GM18861 (cell line): ENCODE measurements around the gene HS3ST2.
"Not testable (repeated sequence)": the region's sequence is repeated elsewhere in the genome, so short reads cannot be mapped to it uniquely, and the experiment has no call there.

Experiments used
- ATAC-seq: cut with Tn5 transposase; IDR thresholded peaks from one replicate; pipeline ENCODE4 v1.9.1; 2021; ENCODE audit not compliant: unreplicated experiment

HS3ST2 gene

GRCh38 chr16:22813223-22813947 lies 577 bp upstream of the HS3ST2 start:
- ATAC-seq, result no peak

GRCh38 chr16:22814711-22815105 lies 746 bp downstream of the HS3ST2 start:
- no peak for ATAC-seq

GRCh38 chr16:22815863-22816262 lies 1.9 kb downstream of the HS3ST2 start:
- ATAC-seq, result no peak

- ATAC-seq, result no peak
Observed at GRCh38 chr16:22816475-22816874, 2.5 kb downstream of the HS3ST2 start.

GRCh38 chr16:22818736-22819135 lies 4.8 kb downstream of the HS3ST2 start:
- not testable (repeated sequence) for ATAC-seq

GRCh38 chr16:22838681-22839080 lies 24.7 kb downstream of the HS3ST2 start:
- ATAC-seq, result no peak

GRCh38 chr16:22842031-22842430 lies 28.1 kb downstream of the HS3ST2 start:
- not testable (repeated sequence) for ATAC-seq

GRCh38 chr16:22843122-22843521 lies 29.2 kb downstream of the HS3ST2 start:
- no peak for ATAC-seq

- no peak for ATAC-seq
Observed at GRCh38 chr16:22843856-22844255, 29.9 kb downstream of the HS3ST2 start.

- no peak for ATAC-seq
Observed at GRCh38 chr16:22844416-22844815, 30.5 kb downstream of the HS3ST2 start.

- no peak for ATAC-seq
Observed at GRCh38 chr16:22847100-22847499, 33.1 kb downstream of the HS3ST2 start.

GRCh38 chr16:22847690-22848089 lies 33.7 kb downstream of the HS3ST2 start:
- ATAC-seq, result no peak

GRCh38 chr16:22848451-22848850 lies 34.5 kb downstream of the HS3ST2 start:
- ATAC-seq, result no peak

- ATAC-seq, result no peak
Observed at GRCh38 chr16:22849517-22849916, 35.6 kb downstream of the HS3ST2 start.

GRCh38 chr16:22855231-22855630 lies 41.3 kb downstream of the HS3ST2 start:
- no peak for ATAC-seq

- no peak for ATAC-seq
Observed at GRCh38 chr16:22857296-22858025, 43.5 kb downstream of the HS3ST2 start.

GRCh38 chr16:22859925-22860324 lies 46.0 kb downstream of the HS3ST2 start:
- no peak for ATAC-seq

- no peak for ATAC-seq
Observed at GRCh38 chr16:22861580-22861979, 47.6 kb downstream of the HS3ST2 start.

- no peak for ATAC-seq
Observed at GRCh38 chr16:22862046-22862445, 48.1 kb downstream of the HS3ST2 start.

GRCh38 chr16:22864375-22864774 lies 50.4 kb downstream of the HS3ST2 start:
- no peak for ATAC-seq

GRCh38 chr16:22868593-22869224 lies 54.7 kb downstream of the HS3ST2 start:
- ATAC-seq, result no peak

GRCh38 chr16:22871861-22872260 lies 57.9 kb downstream of the HS3ST2 start:
- no peak for ATAC-seq
